Femur (tissue), 1 donor: Measurements from ENCODE around the gene PSMB3.
"Not testable (repeated sequence)": the region's sequence is repeated elsewhere in the genome, so short reads cannot be mapped to it uniquely, and the experiment has no call there.

Source experiments
- DNase-seq: peaks from one replicate; pipeline ENCODE4 v3.0.0-alpha.2; 2017

PSMB3 gene

GRCh38 chr17:38749223-38750043, 3.1 kb upstream of the PSMB3 start:
- DNase-seq, result peak; percentile 93

GRCh38 chr17:38750044-38750311, 2.6 kb upstream of the PSMB3 start:
- DNase-seq, result no peak

- DNase-seq, result no peak
Observed at GRCh38 chr17:38750312-38751121, 2.0 kb upstream of the PSMB3 start.

- no peak for DNase-seq
Observed at GRCh38 chr17:38751144-38751807, 1.3 kb upstream of the PSMB3 start.

GRCh38 chr17:38751808-38752307, 683 bp upstream of the PSMB3 start:
- peak; percentile 93 for DNase-seq

- peak; percentile 44 for DNase-seq
Observed at GRCh38 chr17:38753071-38753506, 548 bp downstream of the PSMB3 start.

- no peak for DNase-seq
Observed at GRCh38 chr17:38761612-38762011, 9.1 kb downstream of the PSMB3 start.

GRCh38 chr17:38762231-38762630, 9.7 kb downstream of the PSMB3 start:
- no peak for DNase-seq

- DNase-seq, result no peak
Observed at GRCh38 chr17:38766341-38766740, 13.8 kb downstream of the PSMB3 start.

GRCh38 chr17:38768417-38768816, 15.9 kb downstream of the PSMB3 start:
- no peak for DNase-seq

GRCh38 chr17:38773258-38773657, 20.7 kb downstream of the PSMB3 start:
- no peak for DNase-seq

- no peak for DNase-seq
Observed at GRCh38 chr17:38777641-38778250, 25.2 kb downstream of the PSMB3 start.

- no peak for DNase-seq
Observed at GRCh38 chr17:38779965-38780752, 27.6 kb downstream of the PSMB3 start.

- DNase-seq, result no peak
Observed at GRCh38 chr17:38783227-38783626, 30.7 kb downstream of the PSMB3 start.

GRCh38 chr17:38786372-38786771, 33.8 kb downstream of the PSMB3 start:
- no peak for DNase-seq

GRCh38 chr17:38787999-38788398, 35.5 kb downstream of the PSMB3 start:
- not testable (repeated sequence) for DNase-seq

- DNase-seq, result no peak
Observed at GRCh38 chr17:38789185-38789584, 36.6 kb downstream of the PSMB3 start.

GRCh38 chr17:38790148-38790707, 37.7 kb downstream of the PSMB3 start:
- not testable (repeated sequence) for DNase-seq

GRCh38 chr17:38791162-38791561, 38.6 kb downstream of the PSMB3 start:
- no peak for DNase-seq

GRCh38 chr17:38794221-38794620, 41.7 kb downstream of the PSMB3 start:
- DNase-seq, result no peak

- DNase-seq, result no peak
Observed at GRCh38 chr17:38796451-38797157, 44.1 kb downstream of the PSMB3 start.
